ENCODE measurements around the gene PLD1.
"Not testable (repeated sequence)": the region's sequence is repeated elsewhere in the genome, so short reads cannot be mapped to it uniquely, and the experiment has no call there.

Gene PLD1, protein sequence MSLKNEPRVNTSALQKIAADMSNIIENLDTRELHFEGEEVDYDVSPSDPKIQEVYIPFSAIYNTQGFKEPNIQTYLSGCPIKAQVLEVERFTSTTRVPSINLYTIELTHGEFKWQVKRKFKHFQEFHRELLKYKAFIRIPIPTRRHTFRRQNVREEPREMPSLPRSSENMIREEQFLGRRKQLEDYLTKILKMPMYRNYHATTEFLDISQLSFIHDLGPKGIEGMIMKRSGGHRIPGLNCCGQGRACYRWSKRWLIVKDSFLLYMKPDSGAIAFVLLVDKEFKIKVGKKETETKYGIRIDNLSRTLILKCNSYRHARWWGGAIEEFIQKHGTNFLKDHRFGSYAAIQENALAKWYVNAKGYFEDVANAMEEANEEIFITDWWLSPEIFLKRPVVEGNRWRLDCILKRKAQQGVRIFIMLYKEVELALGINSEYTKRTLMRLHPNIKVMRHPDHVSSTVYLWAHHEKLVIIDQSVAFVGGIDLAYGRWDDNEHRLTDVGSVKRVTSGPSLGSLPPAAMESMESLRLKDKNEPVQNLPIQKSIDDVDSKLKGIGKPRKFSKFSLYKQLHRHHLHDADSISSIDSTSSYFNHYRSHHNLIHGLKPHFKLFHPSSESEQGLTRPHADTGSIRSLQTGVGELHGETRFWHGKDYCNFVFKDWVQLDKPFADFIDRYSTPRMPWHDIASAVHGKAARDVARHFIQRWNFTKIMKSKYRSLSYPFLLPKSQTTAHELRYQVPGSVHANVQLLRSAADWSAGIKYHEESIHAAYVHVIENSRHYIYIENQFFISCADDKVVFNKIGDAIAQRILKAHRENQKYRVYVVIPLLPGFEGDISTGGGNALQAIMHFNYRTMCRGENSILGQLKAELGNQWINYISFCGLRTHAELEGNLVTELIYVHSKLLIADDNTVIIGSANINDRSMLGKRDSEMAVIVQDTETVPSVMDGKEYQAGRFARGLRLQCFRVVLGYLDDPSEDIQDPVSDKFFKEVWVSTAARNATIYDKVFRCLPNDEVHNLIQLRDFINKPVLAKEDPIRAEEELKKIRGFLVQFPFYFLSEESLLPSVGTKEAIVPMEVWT

GRCh38 chr3:171809861-171810628 lies at the start of gene PLD1:
Gene PLD1 (minus strand): TSS chr3:171810483. CDS start chr3:171738051, 72,432 bp downstream.
- TF ChIP-seq CTCF (IDR thresholded peaks at IDR 0.05; ENCODE audit: low read depth, low read length) = peak; percentile 21
- peak; percentile 94 for DNase-seq (ENCODE audit: extremely low read depth, low read depth)

DNA sequence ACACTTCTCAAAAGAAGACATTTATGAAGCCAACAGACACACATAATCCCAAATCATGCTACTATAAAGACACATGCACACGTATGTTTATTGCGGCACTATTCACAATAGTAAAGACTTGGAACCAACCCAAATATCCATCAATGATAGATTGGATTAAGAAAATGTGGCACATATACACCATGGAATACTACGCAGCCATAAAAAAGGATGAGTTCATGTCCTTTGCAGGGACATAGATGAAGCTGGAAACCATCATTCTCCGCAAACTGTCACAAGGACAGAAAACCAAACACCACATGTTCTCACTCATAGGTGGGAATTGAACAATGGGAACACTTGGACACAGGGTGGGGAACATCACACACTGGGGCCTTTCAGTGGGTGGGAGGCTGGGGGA lies 48.5 kb upstream of the PLD1 start:
- not testable (repeated sequence) for DNase-seq (ENCODE audit: extremely low read depth, low read depth)

GRCh38 chr3:171854649-171855305 lies 44.5 kb upstream of the PLD1 start:
- TF ChIP-seq CTCF (IDR thresholded peaks at IDR 0.05; ENCODE audit: low read depth, low read length) = no peak
- no peak for DNase-seq (ENCODE audit: extremely low read depth, low read depth)

DNA sequence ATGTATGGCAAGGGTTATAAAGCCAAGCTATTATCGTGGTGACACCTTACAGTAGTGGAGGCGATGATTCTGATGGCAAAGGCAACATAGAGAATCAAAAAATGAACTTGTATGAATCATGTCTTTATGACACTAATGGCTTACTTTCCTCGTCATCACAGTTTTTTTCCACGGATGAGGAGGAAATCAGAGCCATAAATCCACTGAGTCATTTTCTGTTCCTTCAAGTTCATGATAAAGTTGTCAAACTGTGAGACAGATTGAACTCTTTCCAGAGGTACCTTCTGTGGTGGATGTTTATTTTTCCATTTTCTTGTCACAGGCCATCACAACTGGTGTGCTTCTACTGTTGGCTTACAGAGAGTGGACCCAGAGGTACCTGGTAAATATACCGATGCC lies 41.4 kb upstream of the PLD1 start:
- no peak for TF ChIP-seq CTCF (IDR thresholded peaks at IDR 0.05; ENCODE audit: low read depth, low read length)
- DNase-seq (ENCODE audit: extremely low read depth, low read depth) = no peak

DNA sequence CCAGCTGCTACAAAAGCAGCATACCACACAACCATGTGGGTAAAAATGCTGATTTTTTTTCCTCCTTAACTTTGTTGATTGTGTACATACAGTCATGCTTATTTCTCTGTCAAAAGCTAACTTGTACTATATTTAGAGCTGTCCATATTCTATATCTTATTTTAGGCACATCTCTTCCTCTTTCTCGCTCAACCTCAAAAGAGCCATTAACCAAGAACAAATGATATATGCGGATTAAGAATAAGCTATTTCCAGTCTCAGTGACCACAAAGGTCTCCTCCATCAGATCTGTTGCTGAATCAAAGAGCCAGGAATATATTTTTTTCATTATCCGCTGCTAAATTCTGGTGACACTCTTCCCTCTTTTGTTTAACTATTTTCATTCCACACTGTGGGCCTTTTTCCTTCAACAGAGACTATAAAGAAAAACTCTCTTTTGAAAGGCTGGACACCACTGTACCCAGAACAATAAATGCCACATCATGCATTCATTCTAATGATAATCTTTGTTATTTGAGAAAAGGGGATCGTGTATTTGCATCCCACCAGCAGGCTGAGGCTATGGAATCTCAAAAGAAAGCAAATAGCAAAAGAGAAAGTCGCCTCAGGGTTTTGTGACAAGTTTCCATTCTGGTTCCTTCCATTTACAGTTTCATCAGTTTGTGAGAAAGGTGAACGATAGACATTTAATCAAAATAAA lies 40.8 kb upstream of the PLD1 start:
- no peak for DNase-seq (ENCODE audit: extremely low read depth, low read depth)
- TF ChIP-seq CTCF (IDR thresholded peaks at IDR 0.05; ENCODE audit: low read depth, low read length) = no peak

DNA sequence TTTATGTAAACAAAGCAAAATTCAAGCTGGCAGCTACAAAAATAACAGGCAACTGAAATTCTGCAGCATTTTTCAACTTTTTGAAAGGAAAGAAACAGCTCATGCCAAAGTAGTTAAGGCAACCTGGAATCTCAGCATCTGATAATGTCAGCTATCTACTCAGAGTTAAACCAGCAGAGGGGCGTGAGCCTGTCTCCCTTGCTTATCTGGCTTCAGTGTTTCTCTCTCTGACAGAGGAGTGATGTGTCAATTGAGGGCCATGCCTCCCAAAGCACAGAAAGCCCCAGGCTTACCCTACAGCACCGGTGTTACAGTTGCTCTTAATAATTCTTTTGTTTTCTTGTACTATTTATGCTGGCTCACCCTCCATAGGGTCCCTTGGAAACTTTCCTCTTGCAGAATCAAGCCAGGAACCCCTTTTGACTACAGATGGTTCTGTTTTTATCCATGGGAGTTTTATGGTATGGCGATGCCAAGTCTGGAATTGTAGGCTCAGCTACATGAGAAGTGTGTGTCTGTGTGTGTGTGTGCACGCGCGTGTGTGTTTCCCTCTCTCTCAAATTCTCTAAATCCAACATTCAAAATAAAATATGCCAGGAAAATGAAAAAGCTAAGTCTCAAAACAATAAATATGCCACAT lies 40.2 kb upstream of the PLD1 start:
- no peak for TF ChIP-seq CTCF (IDR thresholded peaks at IDR 0.05; ENCODE audit: low read depth, low read length)
- DNase-seq (ENCODE audit: extremely low read depth, low read depth) = no peak
